ENCODE results near the gene FALEC.

The FALEC gene

GRCh38 chr1:150512846-150513245, 2.7 kb upstream of the FALEC start:
- FAIRE-seq: no peak

- no peak for FAIRE-seq
Observed at GRCh38 chr1:150513351-150513791, 2.2 kb upstream of the FALEC start.

GRCh38 chr1:150514260-150514659, 1.3 kb upstream of the FALEC start:
- no peak for FAIRE-seq

- no peak for FAIRE-seq
Observed at GRCh38 chr1:150514913-150515327, 632 bp upstream of the FALEC start.

- no peak for FAIRE-seq
Observed at GRCh38 chr1:150516050-150516591, 569 bp downstream of the FALEC start.

- no peak for FAIRE-seq
Observed at GRCh38 chr1:150516616-150517015, 1.1 kb downstream of the FALEC start.

GRCh38 chr1:150521196-150521968, 5.8 kb downstream of the FALEC start:
- no peak for FAIRE-seq

- FAIRE-seq: no peak
Observed at GRCh38 chr1:150525348-150525747, 9.8 kb downstream of the FALEC start.

GRCh38 chr1:150528196-150528595, 12.6 kb downstream of the FALEC start:
- FAIRE-seq: no peak

- peak; percentile 24 for FAIRE-seq
Observed at GRCh38 chr1:150529017-150529416, 13.5 kb downstream of the FALEC start.

GRCh38 chr1:150530491-150531159, 15.1 kb downstream of the FALEC start:
- no peak for FAIRE-seq

- no peak for FAIRE-seq
Observed at GRCh38 chr1:150532860-150533259, 17.3 kb downstream of the FALEC start.

GRCh38 chr1:150534002-150534401, 18.4 kb downstream of the FALEC start:
- FAIRE-seq: no peak

GRCh38 chr1:150535511-150536287, 20.1 kb downstream of the FALEC start:
- FAIRE-seq: no peak

- no peak for FAIRE-seq
Observed at GRCh38 chr1:150536836-150537731, 21.5 kb downstream of the FALEC start.

- no peak for FAIRE-seq
Observed at GRCh38 chr1:150537732-150538684, 22.5 kb downstream of the FALEC start.

GRCh38 chr1:150543500-150544143, 28.1 kb downstream of the FALEC start:
- FAIRE-seq: no peak

GRCh38 chr1:150544204-150544603, 28.7 kb downstream of the FALEC start:
- no peak for FAIRE-seq

GRCh38 chr1:150545486-150546032, 30.0 kb downstream of the FALEC start:
- FAIRE-seq: no peak

GRCh38 chr1:150546294-150546937, 30.9 kb downstream of the FALEC start:
- no peak for FAIRE-seq
